Epidermal melanocyte (primary cell): ENCODE measurements around the gene CNTNAP5.

Experiments used
- DNase-seq: peaks from one replicate; pipeline ENCODE4 v3.0.0; 2011; ENCODE audit warnings: low spot score; ENCODE audit not compliant: insufficient read length

CNTNAP5 gene

DNA sequence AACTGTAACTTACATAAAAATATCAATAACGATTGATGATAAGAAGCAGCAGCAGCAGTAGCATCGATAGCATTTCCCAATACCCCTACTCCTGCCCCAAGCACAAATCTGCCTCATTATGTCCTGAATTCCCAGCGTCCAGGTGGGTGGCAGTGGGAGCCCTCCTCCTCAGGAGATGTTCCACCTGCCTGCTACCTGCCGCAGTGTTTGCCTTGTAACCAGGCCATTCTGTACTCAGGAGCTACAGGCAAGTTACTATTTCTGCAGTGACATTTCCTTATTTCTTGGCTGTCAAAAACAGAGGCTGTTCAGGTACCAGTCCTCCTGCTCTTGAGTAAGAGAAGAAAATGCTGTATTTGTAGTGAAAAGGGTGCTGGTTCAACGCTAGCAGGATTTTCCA, 236.4 kb downstream of the CNTNAP5 start:
- no peak for DNase-seq

DNA sequence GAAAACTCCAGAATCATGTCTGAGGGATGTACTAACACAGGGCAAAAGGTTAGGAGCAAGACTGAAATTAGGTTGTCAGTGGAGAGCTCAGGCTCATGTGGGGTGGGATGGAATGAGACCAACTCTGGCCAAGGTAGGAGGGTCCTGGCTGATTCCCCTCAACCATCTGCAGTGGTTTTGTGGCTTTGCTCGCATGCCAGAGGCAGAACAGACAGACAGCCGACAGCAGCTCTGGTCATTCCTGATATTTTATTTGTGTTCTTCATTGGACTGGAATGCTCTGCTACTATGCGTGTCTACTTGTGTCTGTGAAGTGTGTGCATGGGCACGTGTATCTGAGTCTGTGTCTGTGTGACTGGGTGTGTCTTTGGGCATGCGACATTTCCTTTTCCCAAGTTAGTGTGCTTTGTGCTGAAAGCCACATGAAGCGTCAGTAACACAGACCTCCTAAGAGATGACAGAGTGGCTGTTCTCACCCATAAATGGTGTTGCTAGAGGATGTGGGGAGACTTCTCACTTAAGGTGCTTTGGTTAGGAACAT, 239.5 kb downstream of the CNTNAP5 start:
- no peak for DNase-seq

DNA sequence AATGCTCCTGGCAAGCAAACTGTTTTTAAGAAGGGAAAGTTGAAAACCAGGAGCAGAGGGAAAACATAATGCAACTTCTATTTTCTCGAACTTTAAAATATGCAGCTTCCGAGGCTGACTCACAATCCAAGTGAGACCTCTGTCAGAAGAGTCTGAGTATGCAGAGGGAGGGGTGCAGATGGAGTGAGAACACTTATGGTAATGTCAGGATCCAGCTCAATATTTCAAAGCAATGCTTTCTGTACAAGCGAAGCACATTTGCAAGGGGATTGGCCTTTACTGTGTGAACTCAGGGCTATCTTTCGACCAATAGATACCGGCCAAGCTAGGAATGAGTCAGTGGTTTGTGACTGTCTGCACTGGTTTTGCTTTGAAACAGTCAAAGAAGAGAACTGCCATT, 242.7 kb downstream of the CNTNAP5 start:
- no peak for DNase-seq

DNA sequence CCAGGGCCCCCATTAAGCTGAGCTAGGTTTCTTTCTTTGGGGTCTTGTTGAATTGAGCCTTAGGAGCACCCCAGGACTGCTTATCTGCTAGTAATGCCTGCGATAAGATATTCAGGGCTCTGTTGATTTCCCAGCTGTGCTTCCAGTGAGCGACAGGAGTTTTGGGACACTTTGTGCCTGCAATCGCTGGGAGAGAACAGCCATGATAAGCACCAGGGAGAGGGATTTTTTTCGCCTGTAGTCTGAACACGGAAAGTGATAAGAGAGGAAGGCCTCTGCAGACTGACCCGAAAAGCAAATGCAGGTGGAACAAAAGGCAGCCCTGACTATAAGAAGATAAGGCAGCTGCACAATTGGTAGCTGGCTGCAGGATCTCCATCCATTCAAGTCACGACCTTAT, 244.3 kb downstream of the CNTNAP5 start:
- no peak for DNase-seq

DNA sequence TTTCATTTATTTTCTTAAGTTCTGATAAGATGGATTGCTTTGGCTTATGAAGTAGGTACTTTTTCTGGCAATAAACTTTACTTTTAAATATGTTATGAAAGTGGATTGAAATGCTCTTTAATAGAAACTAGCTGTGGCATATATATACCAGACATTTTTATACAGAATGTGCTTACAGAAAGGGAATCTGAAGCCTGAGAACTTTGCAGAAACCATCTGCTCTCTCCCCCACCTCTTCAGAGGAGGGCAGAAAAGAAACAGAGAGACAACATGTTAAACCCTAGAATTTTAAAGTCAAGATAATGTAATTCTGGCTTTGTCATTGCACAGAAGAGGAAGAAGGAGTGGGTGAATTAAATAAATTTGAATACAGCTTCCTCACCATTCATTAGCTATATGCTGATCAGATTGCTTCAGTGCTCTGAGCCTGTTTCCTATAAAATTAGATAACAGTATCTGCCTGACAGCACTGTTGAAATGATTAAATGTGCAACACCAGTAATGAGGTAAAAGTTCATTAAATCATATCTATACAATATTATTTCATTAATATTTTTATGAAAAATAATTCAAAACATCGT, 247.3 kb downstream of the CNTNAP5 start:
- no peak for DNase-seq

DNA sequence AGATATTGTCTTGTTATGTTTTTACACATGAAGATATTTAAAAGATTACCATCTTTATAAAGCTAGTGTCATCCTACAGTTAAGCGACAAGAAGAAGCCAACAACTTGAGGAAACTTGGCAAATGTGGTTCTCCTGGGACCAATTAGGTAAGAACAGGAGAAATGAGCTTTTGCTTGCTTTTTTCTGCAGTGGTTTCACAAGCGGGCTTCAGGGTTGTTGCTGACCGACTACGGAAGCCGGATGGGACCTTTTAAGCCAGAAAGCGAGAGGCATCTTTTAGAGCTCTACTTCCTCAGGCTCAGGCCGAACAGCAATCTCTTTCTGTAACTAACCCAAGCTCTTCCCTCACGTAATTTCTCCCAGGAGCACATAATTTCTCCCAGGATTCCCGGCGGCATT, 256.5 kb downstream of the CNTNAP5 start:
- no peak for DNase-seq

DNA sequence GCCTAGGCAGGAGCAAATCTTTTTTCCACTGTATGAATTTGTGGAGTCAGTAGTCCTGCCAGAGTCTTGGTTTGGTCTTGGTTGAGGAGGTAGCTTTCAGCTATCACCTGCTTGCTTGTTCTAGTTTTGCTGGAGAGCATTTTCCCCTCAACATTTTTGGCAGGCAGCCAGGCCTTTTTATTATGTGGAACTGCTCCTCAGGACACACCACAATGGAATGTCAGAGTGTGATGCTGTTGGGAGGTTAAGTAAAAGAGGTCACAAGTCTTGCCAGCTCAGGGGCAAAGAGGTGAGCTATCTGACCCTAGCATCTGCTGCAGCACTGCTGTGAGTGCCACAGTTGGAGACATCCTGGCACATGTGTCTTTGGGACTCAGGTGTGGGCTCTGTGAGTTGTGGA, 258.0 kb downstream of the CNTNAP5 start:
- no peak for DNase-seq

DNA sequence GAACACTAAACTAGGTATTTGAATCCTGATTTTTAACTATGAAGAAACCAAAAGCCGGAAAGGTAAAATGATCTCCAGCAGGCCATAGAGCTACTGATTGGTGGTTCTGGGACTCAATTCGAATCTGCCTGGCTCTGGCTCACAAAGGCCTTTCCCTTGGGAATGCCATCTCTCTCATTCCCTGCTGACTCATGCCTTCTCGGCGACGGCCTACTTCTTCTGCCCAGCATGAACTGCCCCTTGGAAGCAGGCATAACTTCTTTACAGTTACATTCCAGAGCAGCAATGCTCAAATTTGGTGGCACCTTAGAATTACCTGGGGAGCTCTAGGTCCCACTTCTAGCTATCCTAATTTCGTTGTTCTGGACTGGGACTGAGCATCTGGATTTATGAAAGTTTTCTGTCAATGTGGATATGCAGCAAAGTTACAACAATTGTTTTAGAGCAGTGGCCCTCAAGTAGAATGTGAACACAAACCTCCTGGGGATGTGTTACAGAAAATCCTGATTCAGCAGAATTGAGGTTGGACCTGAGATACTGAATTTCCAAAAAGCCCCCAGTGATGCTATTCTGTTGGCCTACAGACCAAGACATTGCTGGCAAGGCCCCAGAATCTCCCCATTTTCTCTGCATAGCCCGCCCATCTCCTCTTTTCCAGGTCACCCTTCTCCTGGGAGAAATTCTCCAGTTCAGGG, 261.1 kb downstream of the CNTNAP5 start:
- DNase-seq = no peak

DNA sequence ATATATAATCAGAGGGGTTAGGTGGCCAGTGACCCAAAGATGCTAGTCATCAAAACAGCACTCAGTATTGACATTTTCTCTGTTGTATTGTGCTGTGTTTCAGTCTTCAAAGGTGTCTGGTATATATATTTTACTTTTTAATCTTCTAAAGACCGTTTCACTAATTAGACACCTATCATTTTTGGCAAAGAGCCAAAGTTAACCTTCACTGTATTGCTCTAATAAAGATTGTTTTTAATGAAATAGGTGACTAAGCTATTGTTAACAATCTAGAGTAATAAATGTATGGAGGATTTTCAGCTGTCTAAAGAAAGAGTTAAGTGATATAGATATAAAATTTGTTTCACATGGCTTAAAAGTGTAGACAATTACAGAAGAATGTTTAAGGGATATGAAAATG, 264.0 kb downstream of the CNTNAP5 start:
- DNase-seq = no peak

DNA sequence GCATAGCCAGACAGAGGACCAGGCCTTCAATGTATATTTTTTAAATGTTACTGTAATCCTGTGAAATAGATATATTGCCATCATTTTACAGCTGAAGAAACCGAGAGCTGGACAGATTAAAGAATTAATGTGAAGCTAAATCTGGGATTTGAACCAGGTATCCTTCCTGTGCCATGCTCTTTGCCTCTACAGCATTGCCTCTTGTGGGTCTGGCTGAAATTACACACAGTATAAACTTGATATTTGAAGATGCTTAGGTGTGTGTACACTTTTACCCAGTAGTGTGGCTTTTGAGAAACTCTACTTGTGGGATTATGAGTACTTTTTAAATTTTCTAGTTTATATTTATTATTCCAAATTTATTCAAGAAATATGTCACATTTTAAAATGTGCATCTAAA, 264.5 kb downstream of the CNTNAP5 start:
- DNase-seq = no peak

DNA sequence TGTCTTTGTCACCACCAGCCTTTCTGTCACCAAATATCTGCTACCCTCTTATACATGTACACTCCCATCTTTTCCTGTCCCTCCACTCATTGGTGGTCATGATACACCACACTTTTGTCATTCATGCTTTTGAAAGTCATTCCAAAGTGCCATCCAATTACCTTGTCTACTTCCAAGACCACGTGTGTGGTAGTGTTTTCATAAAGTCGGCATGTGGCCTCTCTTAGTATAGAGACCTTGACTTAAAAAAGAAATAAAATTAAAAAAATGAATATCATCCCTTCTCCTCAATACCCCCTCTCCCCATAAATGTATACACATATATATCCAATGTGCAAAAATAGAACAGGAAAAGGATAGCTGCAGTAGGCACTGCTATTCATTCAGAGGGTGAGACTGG, 271.4 kb downstream of the CNTNAP5 start:
- no peak for DNase-seq

DNA sequence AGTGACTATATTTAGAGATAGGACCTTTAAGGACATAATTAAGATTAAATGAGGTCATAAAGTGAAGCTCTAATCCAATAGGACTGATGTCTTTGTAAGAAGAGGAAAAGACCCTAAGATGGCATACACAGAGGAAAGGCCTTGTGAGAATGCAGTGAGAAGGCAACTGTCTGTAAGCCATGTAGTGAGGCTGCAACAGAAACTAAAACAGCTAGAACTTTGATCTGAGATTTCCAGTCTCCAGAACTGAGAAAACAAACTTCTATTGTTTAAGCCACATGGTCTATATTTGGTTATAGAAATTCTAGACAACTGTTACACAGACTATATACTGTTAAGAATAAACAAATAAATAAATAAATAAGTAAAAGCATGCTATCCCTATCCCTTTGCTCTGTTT, 276.8 kb downstream of the CNTNAP5 start:
- no peak for DNase-seq

DNA sequence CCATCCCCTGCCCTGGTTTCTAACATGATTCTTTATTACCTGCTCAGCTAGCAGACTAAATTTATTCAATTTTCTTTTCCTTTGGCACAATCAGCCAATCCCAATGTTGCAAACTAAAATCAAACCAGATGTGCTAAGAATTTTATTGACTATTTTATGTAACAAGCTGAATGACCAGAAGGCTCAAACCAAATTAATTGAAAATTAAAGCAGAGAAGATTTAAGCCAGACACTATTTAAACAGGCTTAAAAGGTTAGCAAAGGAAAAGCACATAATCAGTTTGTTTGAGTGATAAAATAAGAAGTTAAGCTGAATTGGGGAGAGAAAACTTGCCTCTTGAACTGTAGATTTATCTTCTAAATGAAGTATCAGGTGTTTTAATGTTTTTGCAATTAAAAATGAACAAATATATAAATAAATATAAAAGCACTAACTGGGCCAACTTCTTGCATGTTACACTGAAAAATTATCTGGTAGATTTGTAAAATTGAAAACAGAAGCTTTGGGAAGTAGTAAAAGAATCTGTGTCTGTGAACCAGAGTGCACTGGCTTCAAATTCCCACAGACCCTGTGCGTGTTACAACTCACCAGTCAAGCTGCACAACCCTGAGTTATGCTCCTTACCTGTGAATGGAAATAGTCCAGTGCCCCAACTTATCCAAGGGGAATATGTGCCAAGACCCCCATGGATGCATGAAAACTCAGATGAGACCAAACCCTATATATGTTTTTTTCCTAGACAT, 283.4 kb downstream of the CNTNAP5 start:
- DNase-seq = no peak

DNA sequence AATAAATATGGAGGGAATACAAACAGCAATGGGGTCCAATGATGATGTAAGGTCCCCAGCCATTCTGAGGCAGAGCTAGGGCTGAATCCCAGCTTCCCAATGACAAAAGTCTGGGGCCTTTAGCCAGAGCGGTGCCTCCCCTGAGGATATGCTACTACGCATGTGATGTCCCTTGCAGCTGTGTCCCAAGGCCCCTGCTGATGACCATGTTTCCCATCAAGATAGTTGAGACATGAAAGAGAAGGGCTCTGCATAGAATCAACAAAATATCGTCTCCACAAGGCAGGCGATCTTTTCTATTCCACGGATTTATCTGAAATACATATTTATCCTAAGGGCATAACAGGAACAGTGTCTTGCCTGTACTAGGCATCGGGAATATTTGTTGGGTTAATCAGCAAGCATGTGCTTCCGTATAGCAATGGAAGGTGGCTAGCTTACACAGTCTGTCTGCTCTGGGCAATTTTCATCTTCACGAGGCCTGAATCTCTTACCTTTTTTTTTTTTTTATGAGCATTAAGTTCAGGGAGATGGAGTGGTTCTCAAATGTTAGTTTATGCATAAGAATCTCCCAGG, 284.6 kb downstream of the CNTNAP5 start:
- DNase-seq = no peak

DNA sequence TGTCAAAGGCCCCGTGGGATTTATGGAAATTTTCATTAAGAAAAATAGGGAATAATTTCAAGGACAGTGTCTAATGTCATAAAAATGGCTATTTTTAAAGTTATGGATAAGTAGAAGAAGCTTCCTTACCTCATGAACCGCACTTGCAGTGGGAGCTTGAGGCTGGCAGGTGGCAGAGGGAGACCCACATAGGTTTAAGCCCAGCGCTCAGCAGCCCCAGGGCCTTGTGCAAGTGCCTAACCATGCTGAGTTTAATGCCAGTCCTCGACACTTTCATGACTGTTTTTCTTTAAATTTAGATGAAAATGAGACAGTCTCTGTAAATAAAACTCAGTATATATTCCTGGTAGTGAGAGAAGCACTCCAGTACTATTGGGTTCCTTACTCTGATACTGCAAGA, 285.6 kb downstream of the CNTNAP5 start:
- DNase-seq = no peak

DNA sequence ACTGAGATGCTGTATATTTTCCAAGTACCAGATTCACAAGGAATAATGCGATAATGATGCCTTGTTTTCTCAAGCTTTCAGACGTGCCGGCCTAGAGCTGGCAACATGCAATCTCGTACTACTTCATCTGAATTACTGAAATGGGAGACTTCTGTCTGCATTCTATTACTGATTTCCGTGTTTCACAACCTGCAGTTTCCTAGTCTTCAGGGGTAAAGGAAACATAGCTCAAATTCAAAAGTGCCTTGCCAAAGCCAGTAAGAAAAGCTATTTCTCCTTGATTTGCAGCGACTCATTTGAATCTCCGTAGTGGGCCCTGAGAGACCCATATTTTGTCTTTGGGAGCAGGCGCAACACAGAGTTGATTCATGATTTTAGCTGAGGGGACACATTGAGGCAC, 289.0 kb downstream of the CNTNAP5 start:
- DNase-seq = no peak

DNA sequence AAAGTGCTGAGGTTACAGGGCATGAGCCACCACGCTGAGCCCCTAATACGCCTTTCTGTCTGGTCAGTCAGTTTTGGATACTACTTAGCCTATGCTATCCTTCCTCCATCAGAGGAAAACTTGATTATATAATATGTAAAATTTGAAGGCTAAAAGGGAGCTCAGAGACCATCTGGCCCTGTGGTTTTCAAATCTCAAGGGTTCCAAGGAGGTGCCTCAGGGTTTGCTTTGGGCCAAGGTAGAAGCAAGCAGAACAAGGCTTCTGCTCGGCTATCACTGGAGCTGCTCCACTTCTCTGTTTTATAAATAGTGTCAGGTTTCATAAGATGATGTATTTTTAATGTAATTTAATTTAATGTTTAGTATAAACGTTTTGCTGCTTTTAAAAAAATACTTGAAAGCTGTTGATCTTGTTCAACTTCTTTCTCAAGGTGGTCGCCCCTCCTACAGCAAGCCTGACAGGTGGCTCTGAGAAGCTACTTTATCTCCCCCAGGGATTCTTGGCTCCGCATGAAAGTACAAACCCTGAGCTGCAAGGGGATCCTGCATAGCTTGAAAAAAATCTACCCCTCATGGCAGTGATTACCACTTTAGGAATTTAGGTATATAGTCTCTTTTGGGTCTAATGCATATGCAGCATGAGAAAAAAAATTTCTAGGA, 290.3 kb downstream of the CNTNAP5 start:
- no peak for DNase-seq

DNA sequence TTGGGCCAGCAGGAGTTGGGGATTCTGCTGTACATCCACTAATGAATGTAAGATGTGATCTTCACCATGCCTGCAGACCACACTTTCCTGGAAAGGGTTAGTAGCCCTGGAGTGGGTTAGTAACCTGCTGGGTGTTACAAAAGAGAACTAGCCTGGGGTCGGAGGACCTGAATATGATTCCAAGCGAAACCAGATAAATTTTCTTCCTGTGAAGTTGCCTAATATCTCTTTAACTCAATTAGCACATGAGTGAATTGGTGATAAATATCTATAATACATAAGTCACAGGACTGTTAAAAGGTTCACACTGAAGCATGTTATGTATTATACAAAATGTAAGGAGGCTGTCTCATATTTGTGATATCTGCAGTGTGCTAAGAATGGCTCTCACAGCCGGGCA, 291.0 kb downstream of the CNTNAP5 start:
- DNase-seq = no peak

DNA sequence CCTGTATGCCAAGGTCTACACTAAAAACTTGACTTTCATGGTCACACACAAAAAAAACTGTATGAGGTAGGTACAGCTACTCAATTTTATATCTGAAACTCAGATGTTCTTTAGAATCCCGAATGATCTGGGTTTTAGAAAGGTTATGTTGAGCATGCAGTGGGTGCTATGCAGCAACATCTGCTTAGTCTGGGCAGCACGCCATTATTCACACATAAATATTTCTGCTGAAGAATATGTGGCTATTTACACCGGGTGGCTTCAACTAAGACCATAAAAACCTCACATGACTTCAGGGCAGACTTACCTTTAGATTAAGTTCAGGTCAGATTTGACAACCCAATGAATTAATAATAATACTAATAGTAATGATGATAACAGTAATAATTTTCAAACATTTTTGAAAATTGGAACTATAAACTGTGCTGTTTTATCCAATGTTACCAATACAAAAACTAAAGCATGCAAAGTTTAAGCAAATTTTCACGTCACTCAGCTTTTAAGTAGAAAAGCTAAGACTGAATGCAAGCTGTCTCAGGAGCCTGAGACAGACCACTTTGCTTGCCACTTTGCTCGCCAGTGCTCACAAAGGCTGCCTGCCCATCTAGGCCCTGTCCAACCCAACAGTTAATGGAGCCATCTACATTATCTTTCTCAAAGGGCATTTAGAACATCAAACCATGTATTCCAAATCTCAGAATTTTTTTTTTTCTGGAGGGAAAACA, 292.0 kb downstream of the CNTNAP5 start:
- DNase-seq = no peak

DNA sequence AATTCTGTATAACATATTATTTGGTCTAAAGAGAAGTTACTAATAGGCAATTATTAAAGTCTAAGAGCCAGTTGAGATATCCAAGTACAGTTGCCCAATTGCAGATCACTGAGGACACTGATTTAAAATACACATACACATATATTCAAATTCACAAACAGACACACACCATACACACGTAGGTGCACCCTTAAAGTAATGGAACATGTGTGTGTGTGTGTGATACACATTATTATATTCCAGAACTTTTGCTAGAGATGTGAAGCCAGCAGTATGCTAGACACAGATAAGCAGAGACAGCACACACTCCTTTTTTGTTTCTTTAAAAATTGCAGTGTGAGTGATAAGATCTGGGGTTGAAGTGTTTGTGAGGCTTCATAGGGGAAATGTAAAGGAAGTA, 292.5 kb downstream of the CNTNAP5 start:
- no peak for DNase-seq

DNA sequence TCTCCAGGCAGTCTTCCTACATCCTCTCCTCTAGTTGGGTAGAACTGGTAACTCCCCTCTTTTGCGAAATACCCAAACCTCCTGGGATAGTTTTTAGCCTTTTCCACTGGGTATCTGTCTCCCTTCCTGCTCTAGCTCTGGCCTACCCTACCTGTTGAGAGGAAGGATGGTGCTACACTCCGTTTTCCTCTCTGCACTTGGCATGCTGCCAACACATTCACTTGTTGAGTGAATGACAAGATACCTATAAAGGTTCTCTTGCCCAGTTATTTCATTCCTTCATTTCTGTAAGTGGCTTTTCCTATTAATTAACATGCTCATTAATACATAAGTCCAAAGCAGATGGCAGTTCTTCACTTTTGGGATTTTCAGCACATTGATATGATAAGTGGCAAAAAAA, 293.8 kb downstream of the CNTNAP5 start:
- no peak for DNase-seq
